Measurements from ENCODE around the gene SPPL2A. TPM values are rescaled to one million over a fixed set of nuclear protein-coding genes. Genes with fewer than 3 reads are reported as not detected.

SPPL2A gene
- total RNA-seq, 1 experiment from 2014 or later = 64.4 TPM

DNA sequence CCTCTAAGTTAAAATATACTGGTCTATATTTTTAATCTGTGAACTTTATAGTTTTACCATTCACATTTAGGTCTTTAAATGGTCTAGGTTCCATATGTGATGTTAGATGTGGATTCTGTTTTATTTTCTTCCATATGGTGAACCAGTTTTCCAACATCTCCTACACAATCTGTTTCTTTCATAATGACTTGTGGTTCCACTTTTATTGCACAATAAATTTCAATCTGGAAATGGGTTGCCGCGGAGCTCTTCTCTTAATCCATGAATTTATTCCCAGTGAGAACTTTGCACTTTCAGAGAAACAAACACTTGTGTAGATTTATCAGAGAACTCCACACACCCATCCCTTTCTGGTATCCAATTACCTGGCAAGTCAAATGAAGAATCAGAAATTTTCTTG is 20.9 kb upstream of the SPPL2A start:
- no peak overlapping the region for H2BK20ac ChIP-seq (ENCODE audit: low read depth, low read length, poor library complexity, severe bottlenecking)
- no peaks in the 10 kb centered on the region for H3K36me3 Mint-ChIP-seq (ENCODE audit: insufficient read depth in 1 of 3, low read depth in 3 of 3)
- H3K23ac ChIP-seq (ENCODE audit: insufficient read length, low read depth, low read length) = no peak overlapping the region
- H3K4me1 Mint-ChIP-seq = peaks cover 8 to 21% of the 10 kb centered on the region in 2 experiments
- H2BK5ac ChIP-seq (ENCODE audit: insufficient read length, low read length) = no peak overlapping the region
- no peak overlapping the region for H4K5ac ChIP-seq (ENCODE audit: insufficient read length, low read depth, low read length)
- H2AK5ac ChIP-seq (ENCODE audit: insufficient read length, low read length) = no peak overlapping the region
- no peaks in the 10 kb centered on the region for H4K20me1 ChIP-seq (ENCODE audit: control insufficient read depth, insufficient read depth, insufficient read length)
- H3K56ac ChIP-seq (ENCODE audit: insufficient read length, low read depth, low read length) = no peak overlapping the region
- H4K91ac ChIP-seq (ENCODE audit: insufficient read length, low read depth, low read length) = no peak overlapping the region
- TF ChIP-seq, protein P1, sequence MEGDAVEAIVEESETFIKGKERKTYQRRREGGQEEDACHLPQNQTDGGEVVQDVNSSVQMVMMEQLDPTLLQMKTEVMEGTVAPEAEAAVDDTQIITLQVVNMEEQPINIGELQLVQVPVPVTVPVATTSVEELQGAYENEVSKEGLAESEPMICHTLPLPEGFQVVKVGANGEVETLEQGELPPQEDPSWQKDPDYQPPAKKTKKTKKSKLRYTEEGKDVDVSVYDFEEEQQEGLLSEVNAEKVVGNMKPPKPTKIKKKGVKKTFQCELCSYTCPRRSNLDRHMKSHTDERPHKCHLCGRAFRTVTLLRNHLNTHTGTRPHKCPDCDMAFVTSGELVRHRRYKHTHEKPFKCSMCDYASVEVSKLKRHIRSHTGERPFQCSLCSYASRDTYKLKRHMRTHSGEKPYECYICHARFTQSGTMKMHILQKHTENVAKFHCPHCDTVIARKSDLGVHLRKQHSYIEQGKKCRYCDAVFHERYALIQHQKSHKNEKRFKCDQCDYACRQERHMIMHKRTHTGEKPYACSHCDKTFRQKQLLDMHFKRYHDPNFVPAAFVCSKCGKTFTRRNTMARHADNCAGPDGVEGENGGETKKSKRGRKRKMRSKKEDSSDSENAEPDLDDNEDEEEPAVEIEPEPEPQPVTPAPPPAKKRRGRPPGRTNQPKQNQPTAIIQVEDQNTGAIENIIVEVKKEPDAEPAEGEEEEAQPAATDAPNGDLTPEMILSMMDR (conservative IDR thresholded peaks at IDR 0.05) = no peak
- H3K9ac ChIP-seq (ENCODE audit: extremely low read depth, insufficient read length, low read length) = no peak overlapping the region
- H3K14ac ChIP-seq (ENCODE audit: insufficient read depth, low read length) = no peak overlapping the region
- no peak overlapping the region for H2BK15ac ChIP-seq (ENCODE audit: low read depth, low read length)
- no CpG with 5 or more reads among the region's 2 CpGs for whole genome bisulfite sequencing (ENCODE audit: extremely low coverage, insufficient read length, low lambda C conversion rate)
- no peak overlapping the region for H3K4ac ChIP-seq (ENCODE audit: low read depth, low read length)
- H2BK12ac ChIP-seq (ENCODE audit: insufficient read length, low read depth, low read length) = no peak overlapping the region
- no peak overlapping the region for H3K27ac ChIP-seq (ENCODE audit: insufficient read length, low read depth, low read length)
- no peaks in the 10 kb centered on the region for H3K23me2 ChIP-seq (ENCODE audit: insufficient read length, low read depth, low read length, poor library complexity, severe bottlenecking)
- H3K27me3 ChIP-seq (ENCODE audit: insufficient read depth, low read length) = no peaks in the 10 kb centered on the region
- no peak overlapping the region for H4K8ac ChIP-seq (replicated peaks; ENCODE audit: insufficient read length, low read depth, low read length)
- H3K9me3 Mint-ChIP-seq = no peaks in the 10 kb centered on the region
- H3K27ac Mint-ChIP-seq = no peak overlapping the region
- no peaks in the 10 kb centered on the region for H3K79me1 ChIP-seq (ENCODE audit: insufficient read depth, low read depth, low read length, poor library complexity, severe bottlenecking)
- H3K4me3 Mint-ChIP-seq = no peak overlapping the region
- no peak overlapping the region for H3K4me2 ChIP-seq (ENCODE audit: insufficient read depth, insufficient read length, low read length)
- no peaks in the 10 kb centered on the region for H3K79me2 ChIP-seq (ENCODE audit: insufficient read depth, low read length)
- no peak overlapping the region for H2AFZ ChIP-seq (ENCODE audit: low read length)
- H3K4me1 ChIP-seq (ENCODE audit: insufficient read depth, low read length) = no peaks in the 10 kb centered on the region
- H2BK120ac ChIP-seq (ENCODE audit: low read depth, low read length, poor library complexity, severe bottlenecking) = no peak overlapping the region
- H3K27me3 Mint-ChIP-seq (ENCODE audit: low read depth) = no peaks in the 10 kb centered on the region; the same call in 1 of the 2 replicates
- H3T11ph ChIP-seq (ENCODE audit: low read length) = no peak overlapping the region
- no peak overlapping the region for H3K18ac ChIP-seq (ENCODE audit: insufficient read length, low read depth, low read length)
- no peak for DNase-seq
- no peaks in the 10 kb centered on the region for H3K9me3 ChIP-seq (ENCODE audit: control insufficient read depth, low read depth, low read length)
